Right forelimb (tissue), 1 donor: ENCODE results near the gene PNMA1.

Experiments
- DNase-seq: peaks from one replicate; pipeline ENCODE4 v3.0.0-alpha.2; 2018

Gene PNMA1

DNA sequence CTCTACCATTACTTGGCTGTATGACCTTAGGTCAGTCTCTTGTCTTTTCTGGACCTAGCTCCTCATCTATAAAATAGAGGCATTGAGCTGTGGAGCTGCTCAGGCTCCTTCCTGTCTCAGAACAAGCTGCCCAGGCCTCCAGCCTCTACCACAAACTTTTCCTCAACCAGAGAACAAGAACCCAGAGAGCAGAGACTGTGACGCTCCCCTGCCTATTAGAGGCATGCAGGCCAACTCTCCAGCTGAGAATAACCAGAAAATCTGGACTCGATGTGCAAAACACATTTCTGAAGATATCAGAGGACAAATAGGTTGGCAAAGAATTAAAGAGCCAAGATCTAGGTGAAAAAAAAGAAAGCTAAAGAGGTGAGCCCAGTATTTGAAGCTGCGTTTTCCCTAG is 17.8 kb upstream of the PNMA1 start:
- no peak for DNase-seq

DNA sequence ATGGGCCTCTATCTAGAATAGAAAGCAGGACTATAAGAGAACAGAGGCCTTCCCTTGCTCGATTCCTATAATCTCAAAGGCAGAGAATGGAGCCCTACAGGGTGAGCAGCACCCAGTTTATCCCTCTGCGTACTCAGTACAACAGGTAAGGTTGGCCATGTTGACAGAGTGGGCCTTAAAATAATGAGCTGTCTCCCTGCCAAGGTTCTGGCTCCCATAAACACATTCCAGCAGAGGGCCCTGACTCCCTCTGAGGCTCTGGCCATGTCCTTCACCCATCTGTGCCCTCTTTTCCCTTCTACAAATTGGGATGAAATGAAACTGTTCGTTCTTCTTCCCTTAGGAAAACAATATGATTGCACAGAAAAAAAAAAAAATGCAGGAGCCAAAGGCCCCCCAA is 16.9 kb upstream of the PNMA1 start:
- no peak for DNase-seq

DNA sequence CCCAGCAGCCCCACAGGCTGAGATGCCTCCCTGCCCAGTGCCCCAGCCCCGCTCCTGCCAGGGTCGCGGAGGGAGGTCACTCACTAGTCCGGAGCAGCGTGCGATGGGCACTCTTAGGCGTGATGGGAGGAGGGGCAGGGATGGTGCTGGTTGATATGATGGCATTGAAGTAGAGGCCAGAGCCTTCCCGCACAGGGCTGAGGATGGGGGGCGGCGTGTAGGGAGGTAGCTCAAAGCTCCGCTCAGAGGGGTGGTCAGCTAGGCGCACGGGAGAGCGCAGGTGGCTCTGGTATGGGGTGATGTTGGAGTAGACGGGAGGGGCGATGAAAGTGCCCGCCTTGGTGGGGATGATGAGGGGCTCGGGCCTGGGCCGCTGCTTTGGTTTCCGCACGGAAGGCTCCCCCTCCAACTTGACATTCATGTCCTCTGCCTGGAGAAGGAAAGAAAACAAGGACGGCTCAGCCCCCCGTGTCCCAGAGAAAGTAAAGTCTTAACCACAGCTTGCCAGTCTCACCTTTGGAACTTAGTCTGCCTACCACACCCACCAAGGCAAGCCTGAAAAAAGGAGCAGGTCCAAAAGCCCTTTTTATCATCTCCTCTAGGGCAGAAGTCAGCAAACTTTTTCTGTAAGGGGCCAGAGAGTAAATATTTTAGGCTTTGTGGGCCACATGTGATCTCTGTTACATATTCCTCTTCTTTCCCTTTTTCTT is 15.5 kb upstream of the PNMA1 start:
- no peak for DNase-seq

DNA sequence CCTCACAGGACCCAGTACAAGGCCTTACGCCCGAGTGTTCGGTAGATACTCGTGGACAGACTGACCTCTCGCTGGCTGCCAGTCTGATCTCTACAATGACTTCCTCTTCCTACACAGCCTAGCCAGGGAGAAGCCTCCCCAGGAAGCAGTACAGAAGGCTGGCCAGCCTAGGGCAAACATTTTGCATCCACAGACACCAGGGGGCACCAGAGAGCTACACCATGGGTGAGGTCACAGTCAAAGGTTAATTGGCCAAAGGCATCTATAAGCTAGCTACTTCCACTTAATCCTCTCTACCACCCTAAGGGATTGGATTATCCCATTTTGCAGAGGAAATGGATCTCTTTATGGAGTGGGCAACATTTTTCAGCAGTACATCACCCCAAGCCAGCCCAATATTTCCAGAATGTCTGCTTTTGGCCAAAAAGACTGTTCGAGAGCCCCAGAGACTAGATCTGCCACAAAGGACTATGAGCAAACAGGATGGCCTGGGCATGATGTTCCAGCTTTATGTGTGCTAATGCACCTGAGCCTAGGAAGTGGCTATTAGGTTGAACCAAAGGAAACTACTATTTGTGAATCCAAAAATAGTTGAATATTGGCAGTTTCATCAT is 14.6 kb upstream of the PNMA1 start:
- peak; percentile 87 for DNase-seq

DNA sequence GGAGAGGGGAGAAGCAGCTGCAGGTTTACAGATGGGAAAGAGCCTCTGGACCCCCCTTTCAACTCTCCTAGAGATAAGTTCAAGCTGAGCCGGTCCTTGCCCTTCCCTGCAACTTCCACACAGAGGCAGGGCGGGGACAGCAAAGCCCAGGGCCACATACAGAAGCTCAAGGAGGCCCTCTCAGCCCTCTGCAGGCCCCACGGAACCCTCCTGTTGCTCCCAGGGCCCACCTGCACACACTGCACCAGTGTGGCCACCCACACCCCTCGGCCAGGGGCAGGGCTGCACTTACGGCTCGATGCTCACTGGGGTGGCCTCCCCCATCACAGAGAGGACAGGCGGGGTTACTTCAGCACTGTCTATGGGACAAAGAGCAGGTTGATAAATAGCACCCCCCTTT is 13.0 kb upstream of the PNMA1 start:
- no peak for DNase-seq

DNA sequence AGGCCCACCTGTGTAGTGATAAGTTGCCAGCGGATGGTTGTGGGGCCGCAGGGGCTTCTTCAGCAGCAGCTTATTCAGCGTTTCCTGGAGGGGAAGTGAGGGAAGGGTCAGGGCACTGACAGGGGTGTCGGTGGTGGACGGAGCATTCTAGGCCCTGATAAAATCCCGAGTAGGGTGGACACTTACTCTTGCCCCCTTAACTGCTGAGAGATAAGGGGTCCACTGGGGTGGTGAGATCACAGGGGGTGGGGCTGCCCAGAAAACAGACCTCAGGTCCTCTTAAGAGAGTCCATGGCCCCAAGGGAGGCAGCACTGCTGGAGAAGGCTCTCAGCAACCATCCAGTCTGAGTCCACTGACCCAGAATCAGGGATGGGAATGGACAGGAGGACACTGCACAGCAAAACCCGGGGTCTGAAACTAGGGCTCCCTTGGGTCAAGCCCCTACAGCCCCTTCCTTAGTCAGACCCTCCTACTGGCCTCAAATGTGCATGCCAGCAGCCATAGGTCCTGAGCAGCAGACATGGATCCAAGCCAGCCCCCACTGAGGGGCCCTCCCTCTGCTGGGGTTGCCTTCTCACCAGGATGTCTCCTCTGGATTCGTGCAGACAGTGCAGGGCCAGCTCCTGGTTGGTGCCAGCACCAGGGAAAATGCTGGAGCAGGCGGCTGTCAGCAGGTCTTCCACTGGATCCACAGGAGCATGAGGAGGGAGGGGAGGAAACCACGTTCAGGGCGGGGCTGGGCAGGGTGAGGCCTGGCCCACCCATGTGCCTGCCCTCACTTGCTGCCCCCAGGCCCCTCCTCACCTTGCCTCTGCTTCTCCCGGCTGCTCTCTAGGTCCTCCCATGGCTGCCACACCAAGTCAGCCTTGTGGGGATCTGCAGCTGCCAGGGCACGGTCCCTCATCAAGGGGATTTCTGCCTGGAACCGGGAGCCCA is 12.1 kb upstream of the PNMA1 start:
- peak; percentile 41 for DNase-seq

DNA sequence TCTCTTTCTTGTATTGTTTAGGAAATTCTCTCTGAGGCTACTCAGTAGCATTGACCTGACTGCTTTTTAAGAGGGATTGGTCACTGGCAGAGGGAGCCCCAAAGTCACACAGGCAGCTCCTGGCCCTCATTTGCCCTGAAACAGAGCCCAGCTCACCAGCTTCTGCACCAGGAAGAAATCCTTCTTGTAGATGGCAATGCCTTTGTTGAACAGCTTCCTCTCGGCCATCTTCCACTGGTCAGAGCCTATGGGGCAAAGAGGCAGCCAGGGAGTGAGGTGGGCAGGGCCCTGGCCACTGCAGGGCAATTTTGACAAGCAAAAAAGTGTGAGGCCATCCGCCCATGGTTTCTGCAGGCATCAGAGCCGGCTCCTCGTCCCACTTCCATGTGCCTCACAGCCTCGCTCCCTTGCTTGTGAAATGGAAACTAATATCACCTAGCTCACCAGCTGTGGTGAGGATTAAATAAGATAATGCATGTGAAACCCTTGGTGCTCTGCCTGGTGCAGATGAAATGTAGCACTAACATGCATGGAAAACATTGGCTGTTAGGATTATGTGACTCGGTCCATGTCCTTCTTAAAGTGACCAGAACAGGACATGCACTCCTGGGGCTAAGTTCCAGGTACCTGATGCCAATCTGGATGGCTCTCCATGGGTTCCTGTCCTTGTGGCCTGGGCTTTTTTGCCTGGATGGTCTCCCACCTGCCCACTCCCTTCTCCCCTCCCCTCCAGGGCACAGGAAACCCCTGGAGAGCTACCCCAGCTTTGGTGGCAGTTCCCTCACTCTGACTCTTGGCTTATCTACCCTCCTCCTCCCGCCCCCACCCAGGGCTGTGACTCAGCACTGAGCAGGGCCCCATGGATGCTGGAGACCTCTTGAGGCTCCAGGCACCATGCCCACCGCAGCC is 11.2 kb upstream of the PNMA1 start:
- no peak for DNase-seq

DNA sequence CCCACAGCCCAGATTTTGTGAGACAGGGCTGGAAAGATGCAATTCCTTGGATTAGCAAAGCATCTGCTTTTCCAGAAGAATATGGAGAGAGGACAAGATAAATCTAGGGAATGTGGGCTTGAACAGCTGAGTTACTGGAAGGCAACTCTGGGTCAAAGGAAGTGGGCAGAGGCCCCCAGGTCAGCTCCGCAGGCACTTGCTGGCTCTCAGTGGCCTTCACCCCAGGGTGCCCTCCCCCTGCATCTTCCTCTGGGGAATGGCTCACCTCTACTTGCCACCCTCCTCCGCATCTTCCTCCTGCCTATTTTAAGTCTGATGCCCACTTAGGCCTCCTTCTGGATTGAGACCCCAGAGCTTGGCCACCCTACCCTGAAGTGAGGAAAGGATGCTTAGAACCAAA is 10.5 kb upstream of the PNMA1 start:
- DNase-seq = no peak

DNA sequence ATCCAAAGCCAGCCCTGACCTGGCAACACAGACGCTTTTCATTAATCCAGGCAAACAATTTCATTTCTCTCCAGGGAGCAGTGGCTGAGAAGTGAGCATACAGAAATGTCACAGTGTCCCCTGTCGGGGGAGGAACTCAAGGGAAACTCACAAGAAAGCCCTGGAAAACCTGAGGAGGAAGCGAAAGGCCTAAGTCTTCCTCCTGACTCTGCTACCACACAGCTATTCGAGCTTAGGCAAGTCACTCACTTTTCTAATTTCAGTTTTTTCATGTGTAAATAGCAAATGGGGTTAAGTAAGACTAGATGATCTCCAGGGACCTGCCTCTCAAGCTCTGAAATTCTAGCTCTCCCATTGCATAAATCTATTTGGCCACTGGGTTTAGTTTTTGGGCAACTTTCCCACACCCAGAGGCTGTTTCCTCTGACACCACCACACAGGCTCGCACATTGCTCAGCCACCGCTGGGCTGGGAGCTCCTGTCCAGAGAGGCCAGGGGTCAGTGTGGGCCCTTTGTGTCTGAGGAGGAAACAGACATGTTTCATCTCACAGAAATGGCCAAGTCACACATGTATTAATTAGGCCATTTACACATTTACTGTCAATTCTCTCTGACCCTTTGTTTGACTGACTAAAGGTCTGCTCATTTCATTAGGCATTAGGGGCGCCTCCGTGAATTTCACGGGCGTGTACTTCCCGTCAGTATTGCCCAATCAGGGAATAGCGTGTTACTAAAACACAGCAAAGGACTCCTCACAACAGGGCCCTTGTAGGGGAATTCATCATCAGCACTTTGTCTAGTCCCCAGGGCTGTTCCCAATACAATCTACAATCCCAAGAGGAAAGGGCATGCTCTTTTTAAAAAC is 9.8 kb upstream of the PNMA1 start:
- peak; percentile 61 for DNase-seq

DNA sequence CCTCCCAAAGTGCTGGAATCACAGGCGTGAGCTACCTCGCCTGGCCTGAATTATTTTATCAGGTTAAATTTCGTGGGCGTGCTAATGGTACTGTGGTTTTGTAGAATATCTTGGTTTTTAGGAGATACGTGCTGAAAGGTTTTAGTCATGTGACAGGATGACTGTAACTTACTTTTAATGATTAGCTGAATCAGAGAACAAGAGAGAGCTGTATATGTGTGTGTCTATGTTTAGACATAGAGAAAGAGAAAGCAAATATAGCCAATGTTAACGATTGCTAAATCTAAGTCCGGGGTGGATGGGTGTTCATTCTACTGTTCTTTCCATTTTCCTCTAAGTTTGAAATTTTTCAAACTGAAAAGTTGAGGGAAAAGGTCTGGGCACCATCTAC is 9.2 kb upstream of the PNMA1 start:
- no peak for DNase-seq

DNA sequence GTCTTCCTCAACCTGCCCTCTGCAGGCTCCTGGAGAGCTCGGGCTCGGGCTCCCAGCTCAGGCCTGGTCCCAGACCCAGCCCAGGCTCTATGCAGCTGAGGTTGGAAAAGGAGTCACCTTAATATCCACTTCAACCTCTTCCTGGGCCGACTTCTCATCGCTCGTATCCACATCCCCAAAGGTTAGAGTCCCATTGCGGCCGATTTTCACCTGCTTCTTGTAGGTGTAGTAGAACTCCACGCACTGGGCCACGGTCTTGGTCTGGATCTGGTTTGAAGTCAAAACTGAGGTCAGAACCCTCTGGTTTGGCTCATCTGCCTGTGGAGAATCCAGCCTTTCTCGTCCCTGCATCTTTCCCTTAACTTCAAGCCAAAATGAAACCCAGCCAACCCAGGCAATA is 8.4 kb upstream of the PNMA1 start:
- DNase-seq = no peak

DNA sequence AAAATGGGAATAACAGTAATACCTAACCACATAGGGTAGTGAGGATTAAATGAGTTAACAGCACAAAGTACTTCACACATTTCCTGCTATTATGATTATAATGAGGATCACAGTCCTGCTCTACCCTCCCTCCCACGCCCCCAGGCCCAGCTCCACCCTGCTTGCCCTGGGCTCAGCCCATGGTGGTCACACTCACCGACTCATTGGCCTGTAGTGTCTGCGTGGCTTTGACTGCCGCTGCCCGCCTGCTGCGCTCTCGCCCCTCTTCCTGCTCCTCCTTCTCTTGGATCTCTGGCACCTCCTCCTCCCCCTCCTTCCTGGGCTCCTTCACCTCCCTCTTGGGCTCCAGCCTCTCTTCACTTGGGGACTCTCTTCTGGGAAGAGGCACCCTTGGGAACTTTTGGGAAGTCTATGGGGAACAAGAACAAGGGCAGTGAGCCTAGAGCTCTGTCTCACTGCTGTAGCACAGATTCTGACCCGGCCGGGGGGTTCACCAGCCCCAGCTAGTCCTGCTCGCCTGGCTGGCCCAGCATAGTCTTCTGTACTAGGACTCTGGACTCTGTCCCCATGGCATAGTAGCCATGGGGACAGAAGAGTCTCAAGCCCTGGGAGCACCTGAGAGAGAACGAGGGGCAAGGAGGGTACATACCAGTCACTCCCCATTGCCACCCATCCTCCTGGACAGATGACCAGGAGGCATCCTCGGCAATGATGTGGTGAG is 7.1 kb upstream of the PNMA1 start:
- DNase-seq = no peak

DNA sequence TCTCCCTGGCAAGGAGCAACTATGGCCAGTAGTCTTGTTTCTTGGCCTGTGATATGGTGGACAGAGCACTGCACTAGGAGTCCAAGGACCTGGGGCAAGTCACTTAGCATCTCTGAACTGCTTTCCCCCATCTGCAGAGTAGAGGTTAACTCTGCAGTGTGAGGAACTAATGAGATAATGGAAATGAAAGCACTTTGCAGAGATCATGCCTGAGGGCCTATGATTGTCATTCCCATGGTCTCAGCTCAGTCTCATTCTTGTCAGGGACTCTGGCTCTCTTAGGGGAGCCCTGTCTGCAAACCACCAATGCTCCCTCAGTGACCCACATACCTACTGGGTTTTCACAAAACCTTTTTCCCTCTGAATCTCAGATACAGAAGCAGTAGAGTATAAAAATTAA is 6.5 kb upstream of the PNMA1 start:
- DNase-seq = no peak

DNA sequence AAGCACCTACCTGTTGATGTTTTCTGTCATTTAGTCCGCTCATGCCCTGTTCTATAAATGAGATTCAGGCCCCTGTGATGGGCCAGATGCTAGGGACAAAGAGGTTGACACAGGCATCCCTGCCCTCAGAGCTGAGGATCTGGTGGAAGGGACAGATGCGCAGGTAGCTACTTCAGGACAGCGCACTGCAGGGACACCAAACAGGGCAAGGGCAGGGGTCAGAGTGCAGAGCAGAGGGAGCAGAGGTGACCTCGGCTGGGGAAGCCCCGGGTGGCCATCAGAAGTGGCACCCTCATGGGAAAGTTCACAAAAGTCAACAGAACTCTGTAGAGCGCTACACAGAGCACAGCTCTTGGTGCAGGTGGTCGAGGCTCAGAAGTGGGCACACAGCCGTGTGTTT is 5.6 kb upstream of the PNMA1 start:
- no peak for DNase-seq

DNA sequence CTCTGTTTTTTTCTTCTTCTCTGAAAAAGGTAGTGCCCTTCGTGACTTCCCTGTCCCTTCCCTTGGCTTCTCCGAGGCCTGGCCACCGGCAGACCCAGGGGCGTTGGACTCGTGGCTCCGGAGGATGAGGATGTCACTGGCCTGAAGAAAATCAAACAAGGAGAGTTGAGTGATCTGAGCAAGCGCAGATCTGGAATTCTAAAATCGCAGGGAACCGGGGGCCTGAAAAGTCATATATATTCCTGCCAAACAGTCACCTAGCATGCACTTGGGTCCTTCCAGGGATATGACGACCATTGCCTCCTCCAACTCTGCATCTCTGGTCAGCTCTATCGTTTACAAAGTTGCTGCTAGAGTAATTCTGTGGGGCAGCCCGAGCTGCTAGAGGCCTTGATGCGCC is 5.2 kb upstream of the PNMA1 start:
- peak; percentile 42 for DNase-seq

DNA sequence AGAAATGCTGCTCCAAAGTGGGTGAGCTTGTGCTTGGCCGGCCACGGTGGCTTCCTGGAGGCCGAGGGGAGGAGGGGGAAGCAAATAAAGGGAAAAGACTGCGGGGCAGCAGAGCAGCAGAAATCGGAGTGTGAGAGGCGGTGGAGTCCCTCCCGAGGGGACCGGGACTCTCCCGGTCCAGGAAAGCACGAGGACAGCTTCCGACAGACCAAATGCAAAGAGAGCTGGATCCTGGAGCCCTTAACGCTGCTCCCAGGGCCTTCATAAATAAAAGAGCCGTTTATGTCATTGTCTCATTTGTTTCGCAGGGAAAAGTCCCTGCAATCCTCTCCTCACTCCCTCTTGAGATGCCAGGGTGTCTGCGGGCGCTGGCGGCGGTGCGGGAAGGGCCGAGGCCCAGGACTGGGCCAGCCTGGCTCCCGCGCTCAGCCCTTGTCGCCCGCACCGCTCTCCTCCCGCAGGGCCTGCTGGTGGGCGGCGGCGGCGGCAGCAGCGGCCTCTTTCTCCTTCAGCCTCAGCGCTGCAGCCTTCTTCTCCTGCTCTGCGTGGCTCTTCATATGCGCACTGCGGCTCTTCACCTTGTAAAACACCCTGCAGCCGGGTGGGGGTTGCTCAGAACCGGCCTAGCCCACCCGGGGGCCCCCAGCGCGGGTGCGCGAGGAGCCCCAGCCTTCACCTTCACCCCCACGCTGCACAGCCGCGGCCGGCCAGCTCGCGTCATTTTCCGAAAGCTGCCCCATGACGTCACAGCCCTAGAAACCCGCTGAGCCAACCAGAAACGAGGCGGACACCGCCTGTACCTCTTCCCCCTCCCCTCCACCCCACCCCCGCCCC is 4.5 kb upstream of the PNMA1 start:
- DNase-seq = peak; percentile 72

DNA sequence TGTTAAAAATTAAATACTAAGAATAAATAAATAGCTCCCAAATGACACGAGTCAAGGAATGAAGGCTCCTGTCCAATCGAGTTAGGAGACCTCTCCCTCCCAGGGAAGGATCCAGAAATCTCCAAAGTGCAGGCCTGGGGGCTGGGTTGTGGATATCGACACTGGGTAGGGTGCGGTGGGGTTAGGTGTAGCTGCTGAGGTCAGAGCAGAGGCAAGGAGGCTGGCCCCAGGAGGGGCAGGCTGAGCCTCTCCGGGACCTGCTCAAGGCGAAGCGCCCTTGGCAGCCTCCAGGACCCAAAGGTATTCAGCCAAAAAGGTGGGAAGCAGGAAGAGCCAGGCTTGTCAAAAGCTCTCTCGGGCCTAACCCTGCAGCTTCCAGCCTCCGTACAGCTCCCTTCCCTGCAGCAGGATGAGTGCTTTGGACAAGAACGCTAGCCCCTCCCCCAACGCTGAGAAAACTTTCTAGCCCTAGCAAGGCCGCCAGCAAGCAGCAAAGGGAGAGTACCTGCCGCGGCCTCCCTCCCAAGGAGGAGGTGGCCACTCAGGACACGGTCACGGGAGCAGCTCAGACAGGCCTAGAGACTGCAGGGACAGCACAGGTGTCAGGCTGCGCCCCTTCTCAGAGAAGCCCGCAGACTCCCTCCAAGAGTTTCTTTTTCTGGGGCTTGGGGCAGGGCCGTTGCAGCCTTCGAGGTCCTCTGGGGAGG is 3.7 kb upstream of the PNMA1 start:
- peak; percentile 65 for DNase-seq

DNA sequence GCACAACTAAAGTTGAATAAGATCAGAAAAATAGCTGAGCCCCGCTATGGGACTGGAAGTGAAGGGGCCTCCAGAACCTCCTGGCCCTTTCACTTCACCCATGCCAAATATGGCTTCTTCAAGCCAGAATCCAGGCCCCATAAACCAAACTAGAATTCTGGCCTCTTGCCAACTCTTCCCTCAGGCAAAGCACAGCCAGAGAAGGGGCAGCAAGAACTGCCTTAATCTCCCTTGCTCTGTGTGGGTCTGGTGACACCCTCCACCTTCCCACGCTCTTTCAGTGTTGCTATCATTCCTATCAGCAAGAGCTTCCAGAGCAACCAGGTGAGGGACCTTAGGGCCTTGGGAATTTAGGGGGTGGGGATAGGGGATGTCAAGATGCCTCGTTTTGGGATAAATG is 3.1 kb upstream of the PNMA1 start:
- no peak for DNase-seq

DNA sequence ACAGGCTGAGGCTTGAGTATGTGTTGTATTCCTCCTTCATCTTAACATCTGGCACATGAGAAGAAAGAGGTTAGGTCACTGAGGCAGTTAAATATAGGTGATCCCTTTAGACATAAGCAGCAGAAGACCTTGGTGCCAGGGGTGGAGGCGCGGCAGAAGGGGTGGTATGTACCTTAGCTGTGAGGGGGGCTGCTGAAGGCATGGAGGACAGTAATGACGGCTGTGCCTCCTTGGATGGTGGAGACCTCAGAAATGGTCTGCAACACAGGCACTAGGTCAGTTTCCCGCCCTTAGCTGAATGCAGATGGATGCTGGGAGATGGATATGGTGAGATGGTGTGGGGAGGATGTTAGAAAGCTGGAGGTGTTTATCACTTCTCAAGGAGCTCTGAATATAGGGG is 1.5 kb upstream of the PNMA1 start:
- DNase-seq = no peak
